Measurements from ENCODE around the gene RALGPS2. TPM values are rescaled to one million over a fixed set of nuclear protein-coding genes. Genes with fewer than 3 reads are reported as not detected.

Gene RALGPS2
- total and polyA plus RNA-seq, 2 of the 8 experiments (the other 6 are each of a cell fraction or from before 2014, with no cell fraction given) = 6.7 to 38.0 TPM

GRCh38 chr1:178857126-178857525, 132.1 kb downstream of the RALGPS2 start:
- Histone ChIP-seq H3K4me1 (replicated peaks in 1 of 4; ENCODE audit: control insufficient read depth in 3 of 4, insufficient read depth in 4 of 4, low read length in 3 of 4) (no peaks in the 10 kb centered on the region), H3K56ac (replicated peaks; ENCODE audit: insufficient read length, low read depth, low read length) (no peak overlapping the region), H2BK12ac (ENCODE audit: low read depth, low read length) (no peak overlapping the region), H2BK5ac (ENCODE audit: low read depth, low read length) (no peak overlapping the region), H3K9ac (replicated peaks in 1 of 4; ENCODE audit: extremely low read depth in 1 of 4, low read depth in 3 of 4, low read length in 3 of 4) (no peak overlapping the region), H2BK15ac (ENCODE audit: low read length) (no peak overlapping the region), H2AK5ac (ENCODE audit: low read depth, low read length) (no peak overlapping the region), H4K8ac (ENCODE audit: extremely low read depth, insufficient read depth, low read length) (no peak overlapping the region), H3K4ac (replicated peaks; ENCODE audit: insufficient read length, low read depth, low read length) (no peak overlapping the region), H3K27ac (ENCODE audit: low read depth, low read length) (no peak overlapping the region), H3K79me2 (ENCODE audit: control insufficient read depth in 1 of 2, insufficient read depth in 2 of 2, low read length in 2 of 2) (no peaks in the 10 kb centered on the region), H4K91ac (replicated peaks; ENCODE audit: insufficient read length, low read length) (no peak overlapping the region), H3K27me3 (replicated peaks in 1 of 4; ENCODE audit: control insufficient read depth in 3 of 4, extremely low read depth in 1 of 4, insufficient read depth in 3 of 4, low read length in 3 of 4) (no peaks in the 10 kb centered on the region), H3K9me3 (ENCODE audit: insufficient read depth in 2 of 2, low read depth in 1 of 2, low read length in 1 of 2) (no peaks in the 10 kb centered on the region), H3K36me3 (ENCODE audit: control insufficient read depth in 2 of 4, insufficient read depth in 4 of 4, low read length in 3 of 4) (no peaks in the 10 kb centered on the region), H3K18ac (ENCODE audit: extremely low read depth, low read length) (no peak overlapping the region), H3K4me2 (ENCODE audit: insufficient read depth in 1 of 2, low read depth in 2 of 2, low read length in 2 of 2) (no peak overlapping the region), H4K20me1 (replicated peaks in 1 of 2; ENCODE audit: control insufficient read depth in 1 of 2, insufficient read depth in 2 of 2, low read length in 2 of 2) (no peaks in the 10 kb centered on the region), H4K5ac (ENCODE audit: insufficient read length, low read depth, low read length) (no peak overlapping the region), H3K14ac (ENCODE audit: insufficient read length) (no peak overlapping the region), H3K4me3 (ENCODE audit: extremely low read depth in 1 of 4, insufficient read depth in 2 of 4, low read depth in 3 of 4, low read length in 4 of 4) (no peak overlapping the region; a peak in 1 of 8 replicates), H2BK120ac (replicated peaks; ENCODE audit: low read depth, low read length) (no peak overlapping the region), H2AFZ (ENCODE audit: low read length) (no peak overlapping the region), H2BK20ac (ENCODE audit: low read length) (no peak overlapping the region), H3K23ac (ENCODE audit: insufficient read length) (no peak overlapping the region), H3K23me2 (ENCODE audit: low read depth, low read length) (no peaks in the 10 kb centered on the region), H3K79me1 (ENCODE audit: low read depth, low read length) (no peaks in the 10 kb centered on the region)
- CTCF ChIA-PET (ENCODE audit: partially characterized antibody) = interaction anchor here (0.9 kb wide), 1 partner anchor 146 kb away, joined by 3 read pairs; no protein-coding TSS in a partner anchor
- no peak for DNase-seq (ENCODE audit: low read depth in 1 of 2, low spot score in 2 of 2)
- POLR2A ChIA-PET (ENCODE audit: partially characterized antibody) = no interaction called here
- WGBS, 2 experiments (ENCODE audit: extremely low coverage in 1 of 2, insufficient coverage in 1 of 2, insufficient read length in 1 of 2, insufficient replicate concordance in 2 of 2, low coverage in 1 of 2, low lambda C conversion rate in 2 of 2, missing lambda C conversion rate in 1 of 2) = 88% methylated on average over 2 of the region's 2 CpGs; no CpG with 5 or more reads in 1 of the 2 experiments
- FAIRE-seq = no peak
- no peak for TF ChIP-seq RNF2 (IDR thresholded peaks at IDR 0.05; ENCODE audit: borderline replicate concordance, low read depth, low read length, missing control alignments, poor library complexity, severe bottlenecking)
- TF ChIP-seq TCF12 (IDR thresholded peaks at IDR 0.05; ENCODE audit: low read depth, low read length) = no peak
- TF ChIP-seq ZNF274 (IDR thresholded peaks at IDR 0.05; ENCODE audit: borderline replicate concordance, extremely low read depth, low read length) = no peak
- TF ChIP-seq, protein P1, sequence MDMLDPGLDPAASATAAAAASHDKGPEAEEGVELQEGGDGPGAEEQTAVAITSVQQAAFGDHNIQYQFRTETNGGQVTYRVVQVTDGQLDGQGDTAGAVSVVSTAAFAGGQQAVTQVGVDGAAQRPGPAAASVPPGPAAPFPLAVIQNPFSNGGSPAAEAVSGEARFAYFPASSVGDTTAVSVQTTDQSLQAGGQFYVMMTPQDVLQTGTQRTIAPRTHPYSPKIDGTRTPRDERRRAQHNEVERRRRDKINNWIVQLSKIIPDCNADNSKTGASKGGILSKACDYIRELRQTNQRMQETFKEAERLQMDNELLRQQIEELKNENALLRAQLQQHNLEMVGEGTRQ (IDR thresholded peaks at IDR 0.05; ENCODE audit: low read length) = no peak
- TF ChIP-seq JUN (IDR thresholded peaks at IDR 0.05; ENCODE audit: low read depth, low read length) = no peak
- TF ChIP-seq KDM5A (IDR thresholded peaks at IDR 0.05; ENCODE audit: low read length) = no peak
